Panc1 (cell line): ENCODE data around the gene FRMPD4.

ENCODE experiments used
- POLR2AphosphoS5 ChIP-seq: IDR thresholded peaks from 2 replicates; pipeline ENCODE4 v1.6.1; 2012; ENCODE audit warnings: mild to moderate bottlenecking, low read depth, low read length, moderate library complexity
- TF ChIP-seq, protein P1 (sequence below): fragments of 450-650 bp; IDR thresholded peaks from 2 replicates; pipeline ENCODE4 v1.5.1; 2017; ENCODE audit warnings: mild to moderate bottlenecking

GRCh38 chrX:12434493-12434892, 296.2 kb downstream of the FRMPD4 start:
- TF ChIP-seq POLR2AphosphoS5: no peak
- TF ChIP-seq, protein P1, sequence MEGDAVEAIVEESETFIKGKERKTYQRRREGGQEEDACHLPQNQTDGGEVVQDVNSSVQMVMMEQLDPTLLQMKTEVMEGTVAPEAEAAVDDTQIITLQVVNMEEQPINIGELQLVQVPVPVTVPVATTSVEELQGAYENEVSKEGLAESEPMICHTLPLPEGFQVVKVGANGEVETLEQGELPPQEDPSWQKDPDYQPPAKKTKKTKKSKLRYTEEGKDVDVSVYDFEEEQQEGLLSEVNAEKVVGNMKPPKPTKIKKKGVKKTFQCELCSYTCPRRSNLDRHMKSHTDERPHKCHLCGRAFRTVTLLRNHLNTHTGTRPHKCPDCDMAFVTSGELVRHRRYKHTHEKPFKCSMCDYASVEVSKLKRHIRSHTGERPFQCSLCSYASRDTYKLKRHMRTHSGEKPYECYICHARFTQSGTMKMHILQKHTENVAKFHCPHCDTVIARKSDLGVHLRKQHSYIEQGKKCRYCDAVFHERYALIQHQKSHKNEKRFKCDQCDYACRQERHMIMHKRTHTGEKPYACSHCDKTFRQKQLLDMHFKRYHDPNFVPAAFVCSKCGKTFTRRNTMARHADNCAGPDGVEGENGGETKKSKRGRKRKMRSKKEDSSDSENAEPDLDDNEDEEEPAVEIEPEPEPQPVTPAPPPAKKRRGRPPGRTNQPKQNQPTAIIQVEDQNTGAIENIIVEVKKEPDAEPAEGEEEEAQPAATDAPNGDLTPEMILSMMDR: no peak
